GM21576 (cell line): ENCODE data around the gene INPP5A.
"Not testable (repeated sequence)": the region's sequence is repeated elsewhere in the genome, so short reads cannot be mapped to it uniquely, and the experiment has no call there.

Source experiments
- ATAC-seq: cut with Tn5 transposase; IDR thresholded peaks from one replicate; pipeline ENCODE4 v1.9.1; 2021; ENCODE audit warnings: mild to moderate bottlenecking, moderate library complexity; ENCODE audit not compliant: unreplicated experiment

INPP5A gene

GRCh38 chr10:132788831-132789219, 251.2 kb downstream of the INPP5A start:
- no peak for ATAC-seq

GRCh38 chr10:132789659-132790148, 252.1 kb downstream of the INPP5A start:
- ATAC-seq, result no peak

DNA sequence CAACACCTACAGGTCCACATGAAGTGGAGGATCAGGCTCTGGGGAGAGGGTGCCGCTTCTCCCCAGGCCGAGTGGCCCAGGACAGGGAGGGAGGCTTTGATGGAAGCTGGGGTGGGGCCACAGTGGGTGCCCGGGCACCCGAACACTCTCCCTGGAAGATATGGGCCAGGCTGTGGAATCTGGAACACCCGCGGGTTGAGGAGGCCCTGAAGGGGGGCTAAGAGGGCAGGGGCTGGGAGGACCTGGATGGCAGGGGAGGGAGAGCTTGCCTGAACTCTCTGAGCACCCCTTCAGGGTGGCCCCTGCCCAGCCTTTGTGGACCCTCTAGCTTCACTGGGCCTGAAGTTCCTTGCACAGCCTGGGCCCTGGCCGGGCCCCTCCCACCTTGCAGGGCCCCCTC, 252.9 kb downstream of the INPP5A start:
- ATAC-seq, result no peak

DNA sequence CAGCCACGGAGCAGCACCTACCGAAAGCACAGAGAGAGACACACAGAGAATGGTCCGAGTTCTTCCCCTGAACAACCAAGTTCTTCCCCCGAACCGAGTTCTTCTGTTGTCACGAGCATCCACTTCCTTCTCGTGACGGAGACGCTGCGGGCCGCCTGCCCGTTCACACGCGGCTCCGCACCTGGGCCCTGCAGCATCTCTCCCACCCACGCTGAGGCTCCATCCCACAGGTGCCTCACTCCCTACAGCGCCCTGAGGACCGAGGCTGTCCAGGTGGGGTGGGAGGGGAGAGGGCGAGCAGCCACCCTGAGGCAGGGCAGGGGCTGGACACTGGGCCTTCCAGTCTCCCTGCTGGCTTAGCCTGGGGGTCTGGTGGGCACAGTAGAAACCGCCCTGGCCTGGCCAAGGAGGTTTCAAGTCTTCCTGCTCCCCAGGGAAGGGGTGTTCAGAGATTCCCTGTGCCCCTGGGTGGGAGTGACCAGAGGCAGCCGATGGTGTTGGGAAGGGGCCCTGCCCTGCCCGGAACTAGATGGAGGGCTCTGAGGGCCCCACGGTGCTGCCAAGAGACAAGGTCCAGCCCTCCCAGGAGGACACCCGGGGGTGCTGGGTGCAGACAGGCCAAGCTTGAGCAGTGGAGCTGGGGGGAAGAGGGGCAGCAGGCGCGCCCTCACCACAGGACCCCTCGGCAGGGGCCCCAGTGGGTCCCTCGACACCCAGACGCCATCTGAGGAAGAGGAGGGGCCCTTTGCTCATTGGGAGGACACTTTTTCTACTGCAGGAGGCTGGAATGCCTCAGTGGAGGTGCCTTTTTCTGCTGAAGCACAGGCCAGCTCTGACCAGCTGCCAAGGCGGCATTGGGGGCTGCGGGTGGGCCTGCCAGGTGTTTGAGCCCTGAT, 253.6 kb downstream of the INPP5A start:
- no peak for ATAC-seq

GRCh38 chr10:132792099-132792498, 254.5 kb downstream of the INPP5A start:
- ATAC-seq, result not testable (repeated sequence)

DNA sequence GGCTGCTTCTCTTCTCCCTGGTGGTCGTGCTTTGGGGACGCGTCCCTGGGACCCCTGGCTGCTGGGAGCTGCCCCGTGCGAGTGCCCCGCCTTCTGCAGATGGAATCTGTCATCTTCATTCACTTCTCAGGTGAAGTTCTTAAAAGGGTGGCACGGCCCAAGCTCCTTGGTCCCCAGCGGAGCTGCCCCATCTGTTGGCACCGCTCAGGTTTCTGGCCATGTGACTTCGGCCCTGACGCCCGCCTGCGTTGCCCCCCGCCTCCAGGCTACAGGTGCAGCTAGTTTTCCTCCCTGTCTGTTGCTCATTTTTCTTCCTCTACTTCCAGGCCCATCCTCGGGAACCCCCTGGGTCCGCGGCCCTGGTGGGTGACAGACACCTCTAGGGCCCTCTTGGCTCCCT, 255.2 kb downstream of the INPP5A start:
- no peak for ATAC-seq

- ATAC-seq, result no peak
Measured at GRCh38 chr10:132793213-132793612, 255.6 kb downstream of the INPP5A start.

DNA sequence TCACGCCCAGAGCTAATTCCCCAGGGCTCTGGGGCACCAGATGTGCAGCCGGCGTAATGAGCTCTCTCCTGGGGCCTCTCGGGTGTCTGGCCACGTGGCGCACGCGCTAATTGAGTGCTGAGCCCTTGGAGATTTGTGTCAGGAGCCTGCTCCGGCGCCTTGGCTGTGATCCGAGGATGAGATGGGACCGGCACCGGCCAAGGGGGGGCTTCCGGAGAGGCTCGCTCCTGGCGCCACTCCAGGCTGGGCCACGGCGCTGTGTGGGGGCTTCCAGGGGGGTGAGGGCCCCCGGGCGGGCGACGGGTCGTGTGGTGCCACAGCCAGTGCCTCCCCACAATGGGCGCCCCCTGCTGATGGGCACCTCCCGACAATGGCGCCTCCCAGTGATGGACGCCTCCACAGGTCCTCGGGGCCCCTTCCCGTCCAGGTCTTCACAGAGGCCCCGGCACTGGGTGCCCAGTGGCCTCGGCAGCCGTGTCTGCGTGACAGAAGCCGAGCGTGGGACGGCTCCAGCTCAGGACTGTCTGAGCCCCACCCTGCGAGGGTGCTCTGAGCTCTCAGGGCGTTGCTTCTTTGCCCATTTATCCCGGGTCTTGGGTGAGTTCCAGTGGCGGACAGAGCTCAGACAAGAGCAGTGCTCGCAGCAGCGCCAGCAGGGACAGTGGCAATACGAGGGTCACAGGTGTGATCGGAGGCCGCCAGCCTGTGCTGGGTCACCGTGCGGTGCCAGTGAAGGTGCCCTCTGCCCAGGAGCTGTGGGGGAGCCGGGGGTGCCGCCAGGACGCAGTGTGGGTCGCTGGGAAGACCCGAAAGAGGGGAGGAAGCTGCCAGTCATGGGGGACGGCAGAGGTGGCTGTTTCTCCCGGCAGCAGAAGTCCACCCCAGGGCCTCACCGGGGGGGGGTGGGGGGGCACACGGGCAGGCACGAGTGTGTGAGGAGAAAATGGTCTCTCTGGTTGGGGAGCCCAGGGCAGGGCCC, 256.6 kb downstream of the INPP5A start:
- no peak for ATAC-seq

- ATAC-seq, result no peak
Measured at GRCh38 chr10:132796846-132797245, 259.3 kb downstream of the INPP5A start.

- ATAC-seq, result not testable (repeated sequence)
Measured at GRCh38 chr10:132797986-132798385, 260.4 kb downstream of the INPP5A start.

GRCh38 chr10:132798403-132798802, 260.8 kb downstream of the INPP5A start:
- no peak for ATAC-seq

DNA sequence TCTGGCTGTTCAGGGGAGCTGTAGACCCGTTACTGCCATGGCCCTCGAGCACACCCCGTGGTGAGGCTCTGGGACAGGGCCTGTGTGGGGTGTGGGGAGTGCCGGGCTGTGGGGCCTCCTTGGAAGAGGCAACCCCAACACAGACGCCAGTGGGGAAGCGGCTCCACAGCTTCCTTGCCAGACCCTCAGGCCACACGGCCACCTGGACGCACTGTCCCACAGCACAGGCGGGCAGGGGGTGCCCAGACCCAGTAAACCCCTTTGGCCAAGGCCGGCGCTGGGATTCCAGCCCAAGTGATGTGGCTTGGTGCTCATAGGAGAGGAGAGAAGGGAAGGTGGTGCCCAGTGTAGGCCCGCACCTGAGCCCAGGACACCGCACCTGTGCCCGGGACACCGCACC, 261.3 kb downstream of the INPP5A start:
- no peak for ATAC-seq

GRCh38 chr10:132799865-132800264, 262.3 kb downstream of the INPP5A start:
- ATAC-seq, result no peak

DNA sequence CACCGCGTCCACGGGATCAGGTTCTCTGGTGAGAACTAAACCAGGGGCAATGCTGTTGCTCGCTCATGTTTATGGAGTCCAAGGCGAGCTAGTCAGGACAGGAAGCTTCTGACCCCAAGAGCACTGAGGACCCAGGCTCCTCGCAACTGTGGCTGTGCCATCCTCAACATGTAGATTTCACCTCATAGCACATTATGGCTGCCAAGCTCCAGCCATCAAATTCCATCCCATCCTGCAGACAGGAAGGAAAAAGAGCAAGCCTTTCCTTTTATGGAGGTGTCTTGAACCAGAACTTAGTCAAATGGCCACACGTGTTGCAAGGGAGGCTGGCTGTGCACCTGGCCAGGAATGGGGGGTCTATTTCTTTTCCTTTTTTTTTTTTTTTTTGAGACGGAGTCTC, 264.5 kb downstream of the INPP5A start:
- ATAC-seq, result no peak

DNA sequence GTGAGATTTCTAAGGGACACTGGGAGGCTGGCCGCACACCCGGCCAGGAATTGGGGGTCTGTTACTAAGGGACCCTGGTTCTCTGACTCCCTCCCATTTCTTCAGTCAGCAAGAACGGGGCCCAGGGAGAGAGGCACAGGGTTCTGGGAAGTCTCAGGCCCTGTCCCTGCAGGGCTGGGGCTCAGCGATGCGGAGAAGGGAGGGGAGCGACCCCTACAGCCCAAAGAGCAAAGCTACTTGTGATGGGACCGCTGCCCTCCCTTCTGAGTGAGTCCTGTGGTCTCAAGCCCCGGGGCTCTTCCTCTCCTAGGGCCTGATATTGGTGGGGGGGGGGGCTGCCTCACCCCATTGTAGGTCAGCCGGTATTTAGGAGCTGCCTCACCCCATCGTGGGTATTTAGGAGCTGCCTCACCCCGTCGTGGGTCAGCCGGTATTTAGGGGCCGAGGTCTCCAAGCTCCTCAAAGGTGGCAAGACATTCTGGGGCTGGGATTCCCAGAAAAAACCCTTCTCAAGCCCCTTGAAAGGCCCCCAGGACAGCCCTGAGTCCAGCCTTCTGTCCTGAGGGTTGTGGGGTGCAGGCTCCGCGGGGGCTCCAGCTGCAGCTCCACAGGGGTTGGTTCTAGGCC, 265.2 kb downstream of the INPP5A start:
- ATAC-seq, result no peak

DNA sequence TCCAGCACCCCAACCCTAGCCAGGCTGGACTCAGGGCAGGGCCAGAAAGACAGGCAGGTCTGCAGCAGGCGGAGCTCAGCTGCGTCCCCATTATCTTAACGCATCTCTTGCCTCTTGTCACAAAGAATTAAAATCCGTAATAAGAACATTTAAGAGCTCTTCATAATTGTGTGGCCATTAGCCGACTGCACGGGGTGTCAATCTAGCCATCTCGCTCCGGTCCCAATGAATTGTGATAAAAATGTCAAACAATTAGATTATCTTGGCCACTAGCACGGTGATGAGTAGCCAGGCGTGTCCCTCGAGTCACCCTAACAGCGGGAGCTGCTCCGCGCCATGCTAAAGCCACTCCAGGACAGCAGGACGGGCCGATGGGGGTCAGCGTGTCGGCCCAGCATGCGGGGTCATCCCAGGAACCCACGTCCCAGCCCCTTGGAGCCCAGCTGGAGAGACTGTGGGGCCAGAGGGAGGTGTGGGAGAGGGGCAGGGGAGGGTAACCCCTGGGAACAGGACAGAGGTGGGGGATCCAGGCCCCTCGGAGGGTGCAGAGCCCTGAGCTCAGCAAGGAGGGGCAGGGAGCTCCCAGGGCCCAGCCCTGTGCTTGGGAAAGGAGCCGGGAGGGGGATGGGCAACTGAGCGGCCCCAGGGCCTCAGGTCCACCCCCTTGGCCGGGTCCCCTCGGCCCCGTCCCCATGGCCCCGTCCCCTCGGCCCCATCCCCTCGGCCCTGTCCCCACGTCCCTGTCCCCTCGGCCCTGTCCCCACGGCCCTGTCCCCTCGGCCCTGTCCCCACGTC, 266.0 kb downstream of the INPP5A start:
- no peak for ATAC-seq

- no peak for ATAC-seq
Measured at GRCh38 chr10:132804287-132804686, 266.7 kb downstream of the INPP5A start.

- no peak for ATAC-seq
Measured at GRCh38 chr10:132804785-132805426, 267.3 kb downstream of the INPP5A start.

GRCh38 chr10:132805599-132805998, 268.0 kb downstream of the INPP5A start:
- ATAC-seq, result no peak

- ATAC-seq, result no peak
Measured at GRCh38 chr10:132806110-132806509, 268.5 kb downstream of the INPP5A start.
